ENCODE measurements around the gene TMPRSS3. TPM values are rescaled to one million over a fixed set of nuclear protein-coding genes. Genes with fewer than 3 reads are reported as not detected.
A peak's percentile ranks its signal among the peaks of the same experiment; 100 is the strongest.

TMPRSS3 gene
- total and polyA plus RNA-seq, 2 of the 13 experiments (the other 11 are each of a cell fraction or from before 2014, with no cell fraction given): 2.8 to 16.9 TPM

DNA sequence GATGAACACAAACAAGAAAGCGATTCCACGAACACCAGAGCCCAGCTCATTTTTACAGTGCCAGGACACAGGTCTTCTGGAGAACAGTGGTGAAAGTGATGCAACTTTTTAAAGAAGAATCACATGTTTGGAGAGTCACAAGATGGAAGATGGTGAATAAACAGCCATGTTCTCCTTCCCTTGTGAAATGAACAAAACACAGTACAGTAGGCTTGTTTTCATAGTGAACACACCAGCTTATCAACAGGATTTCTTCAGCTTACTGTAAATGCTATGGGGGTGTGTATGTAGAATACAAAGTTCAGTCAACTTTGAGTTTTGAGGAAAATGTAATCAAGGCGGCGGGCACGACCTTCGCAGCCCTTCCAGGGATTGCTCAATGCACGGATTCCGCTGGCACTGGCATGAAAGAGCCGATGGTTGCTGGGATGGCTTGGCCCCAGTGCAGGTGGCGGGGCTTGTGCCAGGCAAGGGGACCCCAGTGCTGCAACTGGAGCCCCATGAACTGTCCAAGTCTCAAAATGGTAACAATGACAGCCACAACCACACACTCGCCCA, 9.7 kb downstream of the TMPRSS3 start (continued):
- TF ChIP-seq ZNF225 (CRISPR knock-in tag; IDR thresholded peaks at IDR 0.05): no peak
- TF ChIP-seq ATF1 (CRISPR knock-in tag; IDR thresholded peaks at IDR 0.05): no peak
- TF ChIP-seq, protein P1, sequence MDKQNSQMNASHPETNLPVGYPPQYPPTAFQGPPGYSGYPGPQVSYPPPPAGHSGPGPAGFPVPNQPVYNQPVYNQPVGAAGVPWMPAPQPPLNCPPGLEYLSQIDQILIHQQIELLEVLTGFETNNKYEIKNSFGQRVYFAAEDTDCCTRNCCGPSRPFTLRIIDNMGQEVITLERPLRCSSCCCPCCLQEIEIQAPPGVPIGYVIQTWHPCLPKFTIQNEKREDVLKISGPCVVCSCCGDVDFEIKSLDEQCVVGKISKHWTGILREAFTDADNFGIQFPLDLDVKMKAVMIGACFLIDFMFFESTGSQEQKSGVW (CRISPR knock-in tag; IDR thresholded peaks at IDR 0.05; ENCODE audit: borderline replicate concordance): no peak
- TF ChIP-seq NCOA1 (CRISPR knock-in tag; IDR thresholded peaks at IDR 0.05): no peak
- TF ChIP-seq SRF (IDR thresholded peaks at IDR 0.05; ENCODE audit: low read depth, low read length): no peak
- TF ChIP-seq, protein P2, sequence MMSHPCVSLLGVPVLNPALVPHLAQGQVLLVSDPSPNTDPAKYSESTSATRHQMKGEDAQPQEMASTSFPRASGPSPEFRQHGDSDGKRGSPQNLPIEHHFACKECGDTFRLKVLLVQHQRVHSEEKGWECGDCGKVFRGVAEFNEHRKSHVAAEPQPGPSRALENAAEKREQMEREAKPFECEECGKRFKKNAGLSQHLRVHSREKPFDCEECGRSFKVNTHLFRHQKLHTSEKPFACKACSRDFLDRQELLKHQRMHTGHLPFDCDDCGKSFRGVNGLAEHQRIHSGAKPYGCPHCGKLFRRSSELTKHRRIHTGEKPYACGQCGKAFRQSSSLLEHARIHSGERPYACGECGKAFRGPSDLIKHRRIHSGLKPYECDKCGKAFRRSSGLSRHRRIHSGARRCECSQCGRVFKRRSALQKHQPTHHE (CRISPR knock-in tag; IDR thresholded peaks at IDR 0.05; ENCODE audit: borderline replicate concordance): no peak
- TF ChIP-seq ZNF615 (CRISPR knock-in tag; IDR thresholded peaks at IDR 0.05; ENCODE audit: borderline replicate concordance): 0 out of 2 replicates have a peak, but pooled peaks have one; percentile 81
- peak; percentile 70; the same call in 1 of the 2 replicates for TF ChIP-seq TGIF2 (CRISPR knock-in tag; IDR thresholded peaks at IDR 0.05)
- TF ChIP-seq, protein P3, sequence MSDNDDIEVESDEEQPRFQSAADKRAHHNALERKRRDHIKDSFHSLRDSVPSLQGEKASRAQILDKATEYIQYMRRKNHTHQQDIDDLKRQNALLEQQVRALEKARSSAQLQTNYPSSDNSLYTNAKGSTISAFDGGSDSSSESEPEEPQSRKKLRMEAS (IDR thresholded peaks at IDR 0.05): peak; percentile 61
- TF ChIP-seq GLI4 (CRISPR knock-in tag; IDR thresholded peaks at IDR 0.05; ENCODE audit: borderline replicate concordance): no peak
- TF ChIP-seq GFI1 (CRISPR knock-in tag; IDR thresholded peaks at IDR 0.05; ENCODE audit: borderline replicate concordance): peak; percentile 61; the same call in 1 of the 2 replicates
- TF ChIP-seq FOXC1 (CRISPR knock-in tag; IDR thresholded peaks at IDR 0.05; ENCODE audit: borderline replicate concordance): peak; percentile 43; the same call in 1 of the 2 replicates
- TF ChIP-seq ELF1 (CRISPR knock-in tag; IDR thresholded peaks at IDR 0.05): peak; percentile 33; the same call in 1 of the 2 replicates
- peak; percentile 97 for TF ChIP-seq HNF4A (CRISPR knock-in tag; IDR thresholded peaks at IDR 0.05)
- TF ChIP-seq, protein P4, sequence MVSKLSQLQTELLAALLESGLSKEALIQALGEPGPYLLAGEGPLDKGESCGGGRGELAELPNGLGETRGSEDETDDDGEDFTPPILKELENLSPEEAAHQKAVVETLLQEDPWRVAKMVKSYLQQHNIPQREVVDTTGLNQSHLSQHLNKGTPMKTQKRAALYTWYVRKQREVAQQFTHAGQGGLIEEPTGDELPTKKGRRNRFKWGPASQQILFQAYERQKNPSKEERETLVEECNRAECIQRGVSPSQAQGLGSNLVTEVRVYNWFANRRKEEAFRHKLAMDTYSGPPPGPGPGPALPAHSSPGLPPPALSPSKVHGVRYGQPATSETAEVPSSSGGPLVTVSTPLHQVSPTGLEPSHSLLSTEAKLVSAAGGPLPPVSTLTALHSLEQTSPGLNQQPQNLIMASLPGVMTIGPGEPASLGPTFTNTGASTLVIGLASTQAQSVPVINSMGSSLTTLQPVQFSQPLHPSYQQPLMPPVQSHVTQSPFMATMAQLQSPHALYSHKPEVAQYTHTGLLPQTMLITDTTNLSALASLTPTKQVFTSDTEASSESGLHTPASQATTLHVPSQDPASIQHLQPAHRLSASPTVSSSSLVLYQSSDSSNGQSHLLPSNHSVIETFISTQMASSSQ (IDR thresholded peaks at IDR 0.05; ENCODE audit: low read depth): peak; percentile 33; the same call in 1 of the 2 replicates
- TF ChIP-seq, protein P4 (CRISPR knock-in tag; IDR thresholded peaks at IDR 0.05; ENCODE audit: borderline replicate concordance): peak; percentile 85
- TF ChIP-seq BRCA1 (CRISPR knock-in tag; IDR thresholded peaks at IDR 0.05): no peak
- TF ChIP-seq CHCHD3 (CRISPR knock-in tag; IDR thresholded peaks at IDR 0.05): no peak
- TF ChIP-seq SMARCC2 (IDR thresholded peaks at IDR 0.05): no peak
- TF ChIP-seq NR3C1 (CRISPR knock-in tag; IDR thresholded peaks at IDR 0.05): no peak
- no peak for TF ChIP-seq SMYD3 (CRISPR knock-in tag; IDR thresholded peaks at IDR 0.05)
- TF ChIP-seq CENPX (CRISPR knock-in tag; IDR thresholded peaks at IDR 0.05): no peak
- TF ChIP-seq ZNF749 (CRISPR knock-in tag; IDR thresholded peaks at IDR 0.05; ENCODE audit: borderline replicate concordance): peak; percentile 65; the same call in 1 of the 2 replicates
- peak; percentile 91; the same call in 1 of the 2 replicates for TF ChIP-seq RXRA (CRISPR knock-in tag; IDR thresholded peaks at IDR 0.05)
- TF ChIP-seq SNAPC2 (CRISPR knock-in tag; IDR thresholded peaks at IDR 0.05): 0 out of 2 replicates have a peak, but pooled peaks have one; percentile 76
- TF ChIP-seq ZBTB1 (CRISPR knock-in tag; IDR thresholded peaks at IDR 0.05; ENCODE audit: borderline replicate concordance): no peak
- no peak for TF ChIP-seq NFATC3 (CRISPR knock-in tag; IDR thresholded peaks at IDR 0.05)

Data from HepG2 (cell line).